ENCODE measurements around the gene KIF6.

KIF6 gene

GRCh38 chr6:39585641-39586040 lies 139.6 kb downstream of the KIF6 start:
- no peak overlapping the region for H3K27ac ChIP-seq (ENCODE audit: low read depth, low read length, poor library complexity, severe bottlenecking)
- H3K4me2 ChIP-seq (ENCODE audit: low read length), result no peak overlapping the region
- H3K79me2 ChIP-seq (ENCODE audit: insufficient read depth, low read length), result no peaks in the 10 kb centered on the region

GRCh38 chr6:39577446-39578165 lies 147.6 kb downstream of the KIF6 start:
- H3K4me3 ChIP-seq (ENCODE audit: low read depth, low read length, poor library complexity, severe bottlenecking), result no peak overlapping the region

More at GRCh38 chr6:39585641-39586040, 139.6 kb downstream of the KIF6 start:
- Histone ChIP-seq H3K4me1 (ENCODE audit: insufficient read depth, low read length, severe bottlenecking) (no peaks in the 10 kb centered on the region), H3F3A (ENCODE audit: insufficient read depth, low read length) (no peaks in the 10 kb centered on the region), H3K9me2 (ENCODE audit: low read depth, low read length) (no peaks in the 10 kb centered on the region), H3K4me3 (ENCODE audit: low read depth, low read length, poor library complexity, severe bottlenecking) (no peak overlapping the region), H3K9me3 (ENCODE audit: low read length) (no peaks in the 10 kb centered on the region), H3K9ac (ENCODE audit: low read length) (no peak overlapping the region), H2AFZ (ENCODE audit: low read length) (no peak overlapping the region), H4K20me1 (ENCODE audit: insufficient read depth, low read length) (no peaks in the 10 kb centered on the region), H3K36me3 (ENCODE audit: insufficient read depth, low read length) (no peaks in the 10 kb centered on the region), H3K27me3 (ENCODE audit: insufficient read depth, low read length) (no peaks in the 10 kb centered on the region)
- no peak for TF ChIP-seq CTCF (IDR thresholded peaks at IDR 0.05; ENCODE audit: low read length)
- TF ChIP-seq EZH2 (IDR thresholded peaks at IDR 0.05; ENCODE audit: borderline replicate concordance, low read length), result no peak

GRCh38 chr6:39576556-39577303 lies 148.5 kb downstream of the KIF6 start:
- H3K36me3 ChIP-seq (ENCODE audit: insufficient read depth, low read length), result no peaks in the 10 kb centered on the region
- H3K9me3 ChIP-seq (ENCODE audit: low read length), result no peaks in the 10 kb centered on the region
- no peak overlapping the region for H3K4me2 ChIP-seq (ENCODE audit: low read length)
- H3F3A ChIP-seq (ENCODE audit: insufficient read depth, low read length), result no peaks in the 10 kb centered on the region
- H3K79me2 ChIP-seq (ENCODE audit: insufficient read depth, low read length), result no peaks in the 10 kb centered on the region
- H3K27me3 ChIP-seq (ENCODE audit: insufficient read depth, low read length), result no peaks in the 10 kb centered on the region
- H3K4me1 ChIP-seq (ENCODE audit: insufficient read depth, low read length, severe bottlenecking), result no peaks in the 10 kb centered on the region
- TF ChIP-seq EZH2 (IDR thresholded peaks at IDR 0.05; ENCODE audit: borderline replicate concordance, low read length), result no peak
- no peak for TF ChIP-seq CTCF (IDR thresholded peaks at IDR 0.05; ENCODE audit: low read length)
- no peak overlapping the region for H3K27ac ChIP-seq (ENCODE audit: low read depth, low read length, poor library complexity, severe bottlenecking)
- H3K9me2 ChIP-seq (ENCODE audit: low read depth, low read length), result no peaks in the 10 kb centered on the region; the same call in 1 of the 2 replicates
- no peak overlapping the region for H2AFZ ChIP-seq (ENCODE audit: low read length)
- no peak overlapping the region for H3K4me3 ChIP-seq (ENCODE audit: low read depth, low read length, poor library complexity, severe bottlenecking)
- H3K9ac ChIP-seq (ENCODE audit: low read length), result no peak overlapping the region
- no peaks in the 10 kb centered on the region for H4K20me1 ChIP-seq (ENCODE audit: insufficient read depth, low read length)

More at GRCh38 chr6:39577446-39578165, 147.6 kb downstream of the KIF6 start:
- Histone ChIP-seq H3K9me2 (ENCODE audit: low read depth, low read length) (no peaks in the 10 kb centered on the region; the same call in 1 of the 2 replicates), H3K4me1 (ENCODE audit: insufficient read depth, low read length, severe bottlenecking) (no peaks in the 10 kb centered on the region), H3K79me2 (ENCODE audit: insufficient read depth, low read length) (no peaks in the 10 kb centered on the region), H4K20me1 (ENCODE audit: insufficient read depth, low read length) (no peaks in the 10 kb centered on the region), H3K4me2 (ENCODE audit: low read length) (no peak overlapping the region), H2AFZ (ENCODE audit: low read length) (no peak overlapping the region), H3K27me3 (ENCODE audit: insufficient read depth, low read length) (no peaks in the 10 kb centered on the region), H3F3A (ENCODE audit: insufficient read depth, low read length) (no peaks in the 10 kb centered on the region), H3K27ac (ENCODE audit: low read depth, low read length, poor library complexity, severe bottlenecking) (no peak overlapping the region), H3K9me3 (ENCODE audit: low read length) (no peaks in the 10 kb centered on the region), H3K9ac (ENCODE audit: low read length) (no peak overlapping the region), H3K36me3 (ENCODE audit: insufficient read depth, low read length) (no peaks in the 10 kb centered on the region)
- TF ChIP-seq EZH2 (IDR thresholded peaks at IDR 0.05; ENCODE audit: borderline replicate concordance, low read length), result no peak
- no peak for TF ChIP-seq CTCF (IDR thresholded peaks at IDR 0.05; ENCODE audit: low read length)

Measured in OCI-LY1 (cell line).